ENCODE measurements around the gene ALG2. TPM values are rescaled to one million over a fixed set of nuclear protein-coding genes. Genes with fewer than 3 reads are reported as not detected.

Gene ALG2
- total RNA-seq, 2 donors from 2014 or later = 15.1 to 29.3 TPM

DNA sequence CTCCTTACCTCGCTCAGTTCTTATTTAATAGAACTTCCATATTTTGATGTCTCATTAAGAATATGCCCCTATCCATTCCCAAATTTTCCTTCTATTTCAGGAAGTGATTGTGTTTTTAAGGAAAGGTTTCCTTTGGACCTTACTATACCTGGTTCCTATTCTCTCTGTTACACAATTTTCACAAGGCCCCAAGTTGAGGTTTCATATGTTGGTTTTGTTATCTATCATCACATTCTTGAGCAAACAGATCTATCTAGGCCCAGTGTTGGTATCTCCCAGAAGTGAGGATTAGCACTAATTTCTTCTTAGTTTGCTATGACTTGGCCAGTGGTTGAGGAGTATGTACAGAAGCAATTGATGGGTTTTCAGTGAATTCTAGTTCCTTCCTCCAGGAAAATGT, 41.5 kb downstream of the ALG2 start:
- intact Hi-C loops (cut with DNase I) = no loop called here
- ATAC-seq (no peak), DNase-seq (no peak)

DNA sequence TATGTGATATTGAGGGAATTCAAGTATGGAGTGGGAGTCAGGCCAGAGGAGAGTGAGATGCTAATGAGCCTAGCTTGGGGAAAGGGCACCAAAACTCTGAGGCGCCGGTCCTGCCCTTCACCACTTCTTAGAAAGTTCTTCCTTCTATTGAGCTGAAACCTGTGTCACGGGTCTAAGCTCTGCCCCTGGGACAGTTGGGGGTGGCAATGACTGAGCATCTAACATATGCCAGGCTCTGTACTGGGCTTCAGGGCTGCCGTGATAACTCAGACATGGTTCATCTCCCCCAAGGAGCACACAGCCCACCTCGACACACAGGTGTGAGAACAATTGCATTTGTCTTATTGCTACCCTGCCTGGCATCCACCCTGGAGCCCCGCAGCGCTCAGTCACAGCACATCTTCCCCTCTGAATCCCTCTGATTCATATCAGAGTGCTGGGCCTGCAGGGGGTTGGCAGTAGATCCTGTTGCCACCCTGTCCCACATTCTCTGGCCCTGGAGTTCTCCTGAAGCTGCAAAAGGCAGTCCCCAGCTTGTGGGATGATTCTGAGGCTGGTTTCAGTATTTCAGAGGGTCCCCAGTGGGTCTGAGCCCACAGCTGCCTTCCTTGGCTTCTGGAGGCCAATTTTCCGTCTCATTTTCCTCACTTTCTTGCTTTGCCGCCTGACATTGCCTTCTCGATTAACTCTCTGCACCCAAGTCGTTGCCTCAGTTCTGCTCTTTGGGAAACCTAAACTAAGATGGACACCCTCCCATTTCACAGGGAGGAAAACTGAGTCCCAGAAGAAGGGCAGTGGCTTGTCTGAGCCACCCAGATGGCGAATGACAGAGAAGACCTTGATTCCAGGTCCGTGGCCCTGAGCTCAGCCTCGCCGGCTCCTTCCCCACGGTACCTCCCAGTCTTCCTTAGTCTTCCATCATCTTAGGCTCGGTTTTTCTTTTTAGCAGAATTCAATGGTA, 42.5 kb downstream of the ALG2 start:
- ATAC-seq (no peak), DNase-seq (no peak)
- intact Hi-C loops (cut with DNase I) = no loop called here

DNA sequence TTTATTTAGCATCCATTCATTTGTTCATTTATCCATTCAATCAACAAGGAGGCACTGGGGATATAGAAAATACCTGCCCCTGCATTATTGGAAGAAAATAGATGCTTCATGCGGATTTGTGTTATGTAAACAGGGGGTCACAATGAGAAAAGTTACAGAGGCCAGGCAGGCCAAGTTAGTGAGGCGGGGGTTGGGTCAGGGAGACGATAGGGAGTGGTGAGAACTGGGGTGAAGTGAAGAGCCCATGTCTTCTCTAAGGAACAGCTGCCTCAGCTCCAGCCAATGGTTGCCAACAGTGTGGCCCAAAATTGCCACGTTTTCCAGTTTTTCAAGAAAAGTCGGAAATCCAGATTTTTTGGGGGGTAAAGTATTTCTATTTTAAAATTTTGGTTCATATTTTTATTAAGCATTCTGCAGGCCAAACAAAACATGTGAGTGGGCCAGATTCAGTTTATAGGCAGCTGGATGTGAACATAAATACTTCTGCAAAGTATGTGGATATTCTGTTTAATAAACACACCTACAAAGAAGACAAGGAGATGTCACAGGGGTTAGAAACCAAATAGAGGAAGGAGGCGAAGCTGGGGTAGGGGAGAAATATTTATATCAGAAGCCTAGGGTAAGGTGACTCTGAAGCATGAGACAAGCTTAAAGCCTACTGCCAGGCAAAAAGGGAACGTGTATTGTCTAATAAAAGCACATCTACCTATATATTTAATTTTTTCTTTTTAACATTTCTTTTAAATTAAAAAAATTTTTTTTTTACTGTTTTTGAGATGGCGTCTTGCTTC, 44.0 kb downstream of the ALG2 start:
- ATAC-seq (no peak), DNase-seq (no peak)
- intact Hi-C loops (cut with DNase I) = no loop called here

DNA sequence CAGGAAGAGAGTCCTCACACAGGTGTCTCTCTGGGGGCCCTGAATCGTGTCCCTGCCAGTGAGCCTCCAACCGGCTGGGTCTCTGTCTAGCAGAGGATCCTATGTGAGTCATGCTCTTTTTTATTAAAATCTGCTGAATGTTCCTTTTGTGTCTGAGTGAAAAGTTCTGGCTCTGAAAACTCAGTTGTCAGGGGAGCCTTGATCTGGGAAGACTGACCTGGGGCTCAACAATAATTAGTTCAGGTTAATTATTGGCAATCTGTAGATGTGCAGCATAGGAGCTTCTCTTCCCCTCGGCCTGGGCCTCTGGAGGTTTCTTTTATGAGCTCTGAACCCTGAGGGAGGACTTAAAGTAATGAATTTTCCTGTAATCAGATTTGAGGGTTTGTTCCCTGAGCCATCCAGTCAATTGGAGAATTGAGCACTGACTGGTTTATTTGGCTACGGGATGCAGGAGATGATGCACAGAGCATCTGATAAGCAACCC, 45.2 kb downstream of the ALG2 start:
- intact Hi-C loops (cut with DNase I) = no loop called here

DNA sequence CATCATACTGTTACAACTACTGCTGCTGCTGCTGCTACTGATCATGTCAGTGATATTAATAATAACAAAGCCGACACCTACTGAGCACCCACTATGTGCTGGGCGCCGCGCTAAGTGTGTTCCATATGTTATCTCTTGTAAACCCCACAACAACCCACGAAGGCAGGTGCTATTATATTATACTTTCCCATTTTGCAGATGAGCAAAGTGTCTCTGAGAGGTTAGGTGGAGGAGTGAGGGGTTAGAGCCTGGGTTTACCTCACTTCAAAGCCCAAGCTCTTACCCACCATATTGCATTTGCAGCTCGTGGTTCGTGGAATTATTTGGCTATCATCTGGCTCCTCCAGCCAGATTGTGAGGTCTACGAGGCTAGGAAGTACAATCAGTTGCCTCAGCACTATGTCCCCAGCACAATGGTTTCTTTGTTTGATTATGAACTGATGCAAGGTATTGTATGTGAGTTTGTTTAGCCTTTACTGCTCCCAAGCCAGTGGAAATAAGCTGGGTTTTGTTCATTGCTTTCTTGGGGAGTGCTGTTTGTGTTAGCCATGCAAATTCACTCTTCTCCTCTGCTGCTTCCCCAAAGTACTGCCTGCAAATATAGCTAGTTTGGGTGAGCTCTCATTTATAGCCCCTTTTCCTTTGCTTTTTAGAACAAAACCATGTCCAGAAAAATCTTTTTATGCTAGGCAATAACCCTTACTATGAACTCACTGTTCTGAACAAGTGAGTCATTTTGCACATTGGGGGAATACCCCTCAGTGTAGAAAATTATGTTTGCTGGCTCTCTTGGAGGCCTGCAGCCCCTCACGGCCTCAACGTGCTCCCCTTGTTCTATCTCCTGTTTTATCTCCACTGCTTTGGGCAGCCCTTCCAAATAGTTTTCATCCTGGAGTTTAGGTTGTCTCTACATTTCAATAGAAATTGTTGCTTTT, 47.9 kb downstream of the ALG2 start:
- ATAC-seq (no peak), DNase-seq (no peak)
- intact Hi-C loops (cut with DNase I) = no loop called here

More for the DNA sequence above, 45.2 kb downstream of the ALG2 start:
- DNase-seq (no peak), ATAC-seq (no peak)

DNA sequence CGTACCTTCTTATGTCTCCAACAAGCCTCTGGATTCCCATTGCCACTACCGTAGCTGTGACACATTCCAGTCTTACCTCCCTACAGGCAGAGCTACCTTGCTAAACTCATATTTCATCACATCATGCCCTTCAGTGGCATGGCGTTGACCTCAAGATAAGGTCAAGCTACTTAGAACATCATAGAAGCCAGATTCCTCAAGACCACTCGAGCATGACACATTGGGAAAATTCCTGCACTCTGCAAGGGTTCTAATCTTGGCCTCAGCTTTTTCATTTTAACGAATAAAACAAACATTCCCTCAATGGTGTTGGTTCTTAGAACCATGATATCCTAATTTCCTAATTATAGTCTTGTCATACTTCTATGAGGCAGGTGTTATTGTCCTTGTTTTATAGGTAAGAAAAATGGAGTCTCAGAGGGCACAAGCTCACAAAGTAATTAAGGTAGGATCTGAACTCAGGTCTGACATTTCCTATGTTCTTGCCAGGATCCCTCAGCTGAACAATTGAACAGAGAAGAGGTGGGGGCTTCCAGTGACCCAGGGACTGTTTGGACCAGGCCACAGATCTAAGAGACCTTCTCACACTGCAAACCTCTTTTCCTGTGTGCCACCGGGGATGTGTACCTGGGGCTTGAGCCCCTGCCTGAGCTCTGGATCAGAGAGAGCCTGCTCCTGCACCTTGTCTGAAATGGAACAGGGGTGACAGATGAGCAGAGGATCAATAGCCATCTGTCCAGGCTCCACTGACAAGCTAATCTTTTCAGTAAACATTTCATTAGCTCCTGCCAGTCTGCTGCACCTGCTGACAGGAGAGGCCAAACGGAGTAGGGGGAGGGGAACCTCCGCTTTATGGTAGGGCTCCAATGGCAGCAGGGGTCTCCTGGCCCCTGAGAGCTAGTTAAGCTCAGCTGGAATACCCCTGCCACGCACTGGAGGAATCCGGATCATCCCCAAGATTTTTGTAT, 49.3 kb downstream of the ALG2 start:
- ATAC-seq (no peak), DNase-seq (no peak)
- intact Hi-C loops (cut with DNase I) = no loop called here

DNA sequence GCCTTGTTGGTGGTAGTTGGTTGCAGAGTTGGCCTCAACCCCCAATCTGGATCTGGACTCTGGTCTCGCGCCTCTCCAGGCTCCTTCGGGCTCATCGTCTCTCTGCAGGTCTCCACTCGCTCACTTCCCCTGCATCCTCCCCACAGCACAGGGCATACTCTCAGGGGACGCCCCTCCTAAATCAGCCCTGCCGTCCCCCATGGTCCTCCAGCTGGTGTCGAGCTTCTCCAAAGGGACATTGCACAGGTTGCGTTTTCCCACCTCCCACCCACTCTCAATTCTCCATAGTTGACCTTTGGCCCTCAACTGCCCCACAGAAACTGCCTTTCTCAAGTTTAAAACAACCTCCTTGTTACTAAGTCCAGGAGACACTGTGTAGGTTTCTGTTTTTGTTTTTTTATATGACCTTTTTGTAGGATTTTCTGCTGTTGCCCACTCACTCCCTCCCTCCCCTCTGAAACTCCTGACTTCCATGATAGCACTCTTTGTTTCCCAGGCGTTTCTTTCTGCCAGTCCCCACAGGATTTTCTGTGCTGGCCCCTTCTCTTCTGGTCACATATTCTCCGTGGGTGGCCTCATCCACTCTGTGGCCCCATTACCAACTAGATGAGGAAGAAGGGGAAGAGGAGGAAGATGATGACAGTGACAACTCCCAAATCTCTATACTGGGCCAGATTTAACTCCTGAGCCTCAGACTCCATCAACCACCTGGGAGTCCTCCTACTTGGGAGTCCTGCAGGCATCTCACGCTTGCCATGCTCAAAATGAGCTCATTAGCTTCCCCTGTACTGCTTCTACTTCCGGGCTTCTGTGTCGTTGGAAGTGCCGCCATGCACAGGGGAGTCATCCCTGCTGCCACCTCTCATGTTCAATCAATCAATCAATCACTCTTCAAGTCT, 50.3 kb downstream of the ALG2 start:
- intact Hi-C loops (cut with DNase I) = no loop called here
- no peak for ATAC-seq

DNA sequence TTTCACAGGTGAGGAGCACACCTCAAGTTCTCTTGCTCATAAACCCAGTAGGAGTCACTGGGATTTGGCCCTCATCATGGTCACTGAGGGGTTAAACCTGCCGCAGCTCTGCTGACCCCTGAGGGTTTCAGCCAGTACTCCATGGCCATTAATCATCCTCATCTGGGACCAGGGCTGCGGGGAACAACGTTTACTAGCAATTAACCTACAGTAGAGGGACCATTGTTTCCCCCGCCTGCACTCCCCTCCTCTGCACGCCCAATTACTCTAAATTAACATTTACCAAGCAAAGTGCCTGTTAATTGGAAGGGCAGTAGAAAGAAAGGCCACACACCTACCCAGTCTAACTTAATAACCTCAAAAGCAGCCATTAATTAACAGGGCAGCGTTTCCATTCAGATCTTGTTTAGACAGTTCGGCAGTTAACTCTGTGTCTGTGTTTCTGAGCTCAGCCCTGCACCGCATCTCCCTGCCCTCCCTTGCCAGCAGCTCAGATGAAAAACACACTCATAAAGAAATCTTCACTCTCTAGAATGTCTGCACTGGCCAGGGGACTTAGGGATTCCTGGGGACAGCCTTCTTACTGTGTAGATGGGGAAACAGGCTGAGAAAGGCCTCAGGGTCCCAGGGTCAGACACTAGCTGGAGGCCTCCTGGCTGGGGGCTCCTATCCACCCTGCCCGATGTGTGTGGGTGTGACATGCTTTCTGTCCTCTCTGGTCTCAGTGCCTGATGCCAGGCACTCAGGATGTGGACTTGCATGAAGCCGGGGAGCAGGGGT, 51.6 kb downstream of the ALG2 start:
- intact Hi-C loops (cut with DNase I) = loop anchor here in 1 of 2 donors (10.0 kb wide), 1 partner anchor 1155 kb away; no protein-coding TSS in a partner anchor

More for the DNA sequence above, 50.3 kb downstream of the ALG2 start:
- DNase-seq = no peak

DNA sequence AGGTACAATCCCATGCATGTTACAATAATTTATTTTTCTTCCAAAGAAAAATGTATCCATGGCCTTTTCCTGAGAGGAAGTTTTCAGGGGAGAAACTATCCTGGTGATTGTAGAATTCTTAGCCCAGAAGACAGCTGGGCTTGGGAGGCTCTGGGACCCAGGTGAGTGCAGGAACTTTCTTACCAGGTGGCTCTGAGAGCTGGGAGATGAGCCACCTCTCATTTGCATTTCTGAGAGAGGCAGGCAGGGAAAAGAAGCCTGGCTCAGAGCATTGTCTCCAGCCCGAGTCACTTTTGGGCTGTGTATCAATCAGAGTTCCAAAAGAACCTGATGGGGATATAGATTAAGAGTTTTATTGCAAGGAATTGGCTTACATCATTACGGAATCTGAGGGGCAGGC, 52.7 kb downstream of the ALG2 start:
- DNase-seq (no peak), ATAC-seq (no peak)
- intact Hi-C loops (cut with DNase I) = loop anchor here in 1 of 2 donors (10.0 kb wide), 1 partner anchor 1156 kb away; no protein-coding TSS in a partner anchor

More for the DNA sequence above, 51.6 kb downstream of the ALG2 start:
- ATAC-seq = no peak
- no peak for DNase-seq

DNA sequence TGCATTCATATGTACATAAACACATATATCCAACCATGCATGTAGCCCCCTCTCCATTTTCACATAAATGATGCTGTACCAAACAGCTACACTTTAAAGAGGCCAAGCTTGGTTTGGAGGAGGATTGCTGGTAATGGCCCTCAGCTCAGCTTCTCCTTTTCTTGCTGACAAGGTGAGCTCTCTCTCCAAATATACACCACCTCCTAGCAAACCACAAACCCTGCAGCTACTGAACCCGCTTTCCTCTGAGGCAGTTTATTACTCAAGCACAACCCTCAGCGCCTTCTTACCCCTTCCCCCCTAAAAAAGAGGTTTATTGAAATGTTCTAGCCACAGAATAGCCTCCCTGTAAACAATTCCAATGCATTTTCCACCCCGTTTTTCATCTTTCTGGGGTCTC, 54.0 kb downstream of the ALG2 start:
- intact Hi-C loops (cut with DNase I) = loop anchor here in 1 of 2 donors (10.0 kb wide), 1 partner anchor 1157 kb away; no protein-coding TSS in a partner anchor
- ATAC-seq (no peak), DNase-seq (no peak)

DNA sequence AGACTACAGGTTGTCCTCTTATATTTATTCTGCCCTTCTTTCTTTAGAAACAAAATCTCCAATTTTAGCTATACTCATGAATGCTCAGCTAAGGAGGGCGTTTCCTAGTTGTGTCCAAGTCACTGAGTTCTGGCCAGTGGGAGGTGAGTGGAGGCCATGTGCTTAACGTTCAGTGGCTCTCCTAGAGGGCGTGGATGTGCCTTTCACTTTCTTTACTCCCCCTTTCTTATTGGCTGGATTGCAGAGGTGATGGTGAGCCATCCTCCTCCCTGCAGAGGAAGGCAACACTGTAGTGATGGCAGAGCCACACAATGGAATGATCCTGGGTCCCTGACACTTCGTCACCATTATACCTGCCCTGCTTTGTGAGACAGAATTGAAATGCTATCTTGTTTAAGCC, 54.6 kb downstream of the ALG2 start:
- DNase-seq (no peak), ATAC-seq (no peak)
- intact Hi-C loops (cut with DNase I) = loop anchor here in 1 of 2 donors (10.0 kb wide), 1 partner anchor 1158 kb away; no protein-coding TSS in a partner anchor

Other genes starting within 250 kb of the ALG2 start
- 10 to 100 TPM; 17.3 to 27.1 TPM for gene TGFBR1, start 116.8 kb downstream of the ALG2 start, total RNA-seq
- 10 to 100 TPM; 60.4 to 77.8 TPM for gene SEC61B, start 340 bp upstream of the ALG2 start, total RNA-seq

Measured in left cardiac atrium (tissue), 4 donors.